GM12891 (cell line): Measurements from ENCODE around the gene ZNF683.

ENCODE experiments used
- DNase-seq: peaks from one replicate; pipeline ENCODE4 v3.0.0; 2011; ENCODE audit warnings: low spot score; ENCODE audit not compliant: insufficient read length
- FAIRE-seq: peaks from 2 replicates; lab custom pipeline; 2011; peaks lifted over from hg19 to GRCh38; lab: Jason Lieb, UNC
- PAX5 ChIP-seq: IDR thresholded peaks from 2 replicates; pipeline ENCODE4 v1.6.1; 2011; ENCODE audit warnings: low read length, moderate library complexity, mild to moderate bottlenecking; ENCODE audit not compliant: insufficient read depth, severe bottlenecking
- POLR2A ChIP-seq: IDR thresholded peaks from 2 replicates; pipeline ENCODE4 v1.6.1; 2011; ENCODE audit warnings: low read depth, low read length, control low read depth
- POLR2AphosphoS5 ChIP-seq: IDR thresholded peaks from 2 replicates; pipeline ENCODE4 v1.6.1; 2011; ENCODE audit warnings: low read depth, low read length, control low read depth
- POU2F2 ChIP-seq: IDR thresholded peaks from 2 replicates; pipeline ENCODE4 v1.6.1; 2011; ENCODE audit warnings: low read depth, mild to moderate bottlenecking, control low read depth, low read length, moderate library complexity
- SPI1 ChIP-seq: IDR thresholded peaks from 2 replicates; pipeline ENCODE4 v1.6.1; 2011; ENCODE audit warnings: low read depth, low read length, control low read depth
- TAF1 ChIP-seq: IDR thresholded peaks from 2 replicates; pipeline ENCODE4 v1.6.1; 2011; ENCODE audit warnings: low read depth, low read length, control low read depth

ZNF683 gene

GRCh38 chr1:26370591-26371382 lies 1.8 kb downstream of the ZNF683 start:
- no peak for DNase-seq
- FAIRE-seq = no peak
- TF ChIP-seq TAF1 (no peak), POLR2A (no peak), SPI1 (no peak), PAX5 (no peak), POLR2AphosphoS5 (no peak), POU2F2 (no peak)

GRCh38 chr1:26368486-26368885 lies 4.1 kb downstream of the ZNF683 start:
- no peak for TF ChIP-seq PAX5
- no peak for TF ChIP-seq SPI1
- TF ChIP-seq POLR2AphosphoS5 = no peak
- no peak for TF ChIP-seq POU2F2
- TF ChIP-seq POLR2A = no peak
- no peak for TF ChIP-seq TAF1
- FAIRE-seq (no peak), DNase-seq (no peak)

GRCh38 chr1:26368006-26368405 lies 4.5 kb downstream of the ZNF683 start:
- TF ChIP-seq POLR2AphosphoS5 (no peak), TAF1 (no peak), POU2F2 (no peak), PAX5 (no peak), SPI1 (no peak)
- FAIRE-seq = no peak
- DNase-seq = no peak

- FAIRE-seq (no peak), DNase-seq (no peak)
- TF ChIP-seq POU2F2 = no peak
- TF ChIP-seq POLR2A = no peak
- TF ChIP-seq PAX5 = no peak
- TF ChIP-seq TAF1 = no peak
- no peak for TF ChIP-seq SPI1
- TF ChIP-seq POLR2AphosphoS5 = no peak
Observed at GRCh38 chr1:26367441-26367840, 5.1 kb downstream of the ZNF683 start.

GRCh38 chr1:26364956-26365355 lies 7.6 kb downstream of the ZNF683 start:
- FAIRE-seq = no peak
- no peak for DNase-seq
- TF ChIP-seq POU2F2 = no peak
- no peak for TF ChIP-seq SPI1
- no peak for TF ChIP-seq POLR2A
- TF ChIP-seq PAX5 = no peak
- TF ChIP-seq POLR2AphosphoS5 = no peak
- TF ChIP-seq TAF1 = no peak

- no peak for TF ChIP-seq PAX5
- TF ChIP-seq POLR2AphosphoS5 = no peak
- no peak for TF ChIP-seq POU2F2
- no peak for TF ChIP-seq TAF1
- no peak for TF ChIP-seq SPI1
- TF ChIP-seq POLR2A = no peak
- FAIRE-seq (peak; percentile 99), DNase-seq (peak; percentile 82)
Observed at GRCh38 chr1:26363549-26364448, 8.8 kb downstream of the ZNF683 start.

- DNase-seq = no peak
- TF ChIP-seq SPI1 = no peak
- no peak for TF ChIP-seq TAF1
- TF ChIP-seq POU2F2 = no peak
- no peak for TF ChIP-seq POLR2AphosphoS5
- TF ChIP-seq PAX5 = no peak
- TF ChIP-seq POLR2A = no peak
- no peak for FAIRE-seq
Observed at GRCh38 chr1:26362331-26362730, 10.2 kb downstream of the ZNF683 start.

GRCh38 chr1:26361605-26362122 lies 10.9 kb downstream of the ZNF683 start:
- DNase-seq = no peak
- no peak for FAIRE-seq
- TF ChIP-seq POU2F2 (no peak), SPI1 (no peak), PAX5 (no peak), POLR2AphosphoS5 (no peak), TAF1 (no peak), POLR2A (no peak)

- no peak for DNase-seq
- no peak for FAIRE-seq
- no peak for TF ChIP-seq SPI1
Observed at GRCh38 chr1:26360807-26361604, 11.5 kb downstream of the ZNF683 start.
